ENCODE results near the gene PSMD10.

The PSMD10 gene

DNA sequence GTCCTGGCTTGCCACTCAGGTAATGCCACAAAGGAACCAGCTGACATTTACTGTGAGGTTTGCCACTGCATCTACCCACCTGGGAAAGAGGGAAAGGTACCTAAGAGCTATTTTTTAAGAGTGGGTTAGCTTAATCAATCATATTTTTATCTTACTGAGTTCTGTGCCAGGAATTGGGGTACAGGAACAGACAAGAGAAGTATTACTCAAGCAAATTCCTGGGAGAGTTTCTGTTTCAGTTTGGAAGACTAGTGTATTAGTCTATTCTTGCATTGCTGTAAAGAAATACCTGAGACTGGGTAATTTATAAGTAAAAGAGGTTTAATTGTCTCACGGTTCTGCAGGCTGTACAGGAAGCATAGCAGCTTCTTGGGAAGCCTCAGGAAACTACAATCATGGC, 23.2 kb downstream of the PSMD10 start:
- H3K79me2 ChIP-seq (ENCODE audit: insufficient read depth, low read length): no peaks in the 10 kb centered on the region
- H3K36me3 ChIP-seq (ENCODE audit: insufficient read depth, low read length): no peaks in the 10 kb centered on the region
- H3K9me3 ChIP-seq (ENCODE audit: low read length): no peaks in the 10 kb centered on the region
- H3K4me3 ChIP-seq (ENCODE audit: low read depth, low read length, poor library complexity, severe bottlenecking): no peak overlapping the region
- no peak overlapping the region for H3K27ac ChIP-seq (ENCODE audit: low read depth, low read length, poor library complexity, severe bottlenecking)
- H3K9me2 ChIP-seq (ENCODE audit: low read depth, low read length): no peaks in the 10 kb centered on the region
- H3K27me3 ChIP-seq (ENCODE audit: insufficient read depth, low read length): no peaks in the 10 kb centered on the region
- H3K9ac ChIP-seq (ENCODE audit: low read length): no peak overlapping the region
- H2AFZ ChIP-seq (ENCODE audit: low read length): no peak overlapping the region
- TF ChIP-seq, protein P1, sequence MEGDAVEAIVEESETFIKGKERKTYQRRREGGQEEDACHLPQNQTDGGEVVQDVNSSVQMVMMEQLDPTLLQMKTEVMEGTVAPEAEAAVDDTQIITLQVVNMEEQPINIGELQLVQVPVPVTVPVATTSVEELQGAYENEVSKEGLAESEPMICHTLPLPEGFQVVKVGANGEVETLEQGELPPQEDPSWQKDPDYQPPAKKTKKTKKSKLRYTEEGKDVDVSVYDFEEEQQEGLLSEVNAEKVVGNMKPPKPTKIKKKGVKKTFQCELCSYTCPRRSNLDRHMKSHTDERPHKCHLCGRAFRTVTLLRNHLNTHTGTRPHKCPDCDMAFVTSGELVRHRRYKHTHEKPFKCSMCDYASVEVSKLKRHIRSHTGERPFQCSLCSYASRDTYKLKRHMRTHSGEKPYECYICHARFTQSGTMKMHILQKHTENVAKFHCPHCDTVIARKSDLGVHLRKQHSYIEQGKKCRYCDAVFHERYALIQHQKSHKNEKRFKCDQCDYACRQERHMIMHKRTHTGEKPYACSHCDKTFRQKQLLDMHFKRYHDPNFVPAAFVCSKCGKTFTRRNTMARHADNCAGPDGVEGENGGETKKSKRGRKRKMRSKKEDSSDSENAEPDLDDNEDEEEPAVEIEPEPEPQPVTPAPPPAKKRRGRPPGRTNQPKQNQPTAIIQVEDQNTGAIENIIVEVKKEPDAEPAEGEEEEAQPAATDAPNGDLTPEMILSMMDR (IDR thresholded peaks at IDR 0.05; ENCODE audit: low read length): no peak
- TF ChIP-seq EZH2 (IDR thresholded peaks at IDR 0.05; ENCODE audit: borderline replicate concordance, low read length): no peak
- no peaks in the 10 kb centered on the region for H4K20me1 ChIP-seq (ENCODE audit: insufficient read depth, low read length)
- H3F3A ChIP-seq (ENCODE audit: insufficient read depth, low read length): no peaks in the 10 kb centered on the region
- no peak overlapping the region for H3K4me2 ChIP-seq (ENCODE audit: low read length)
- no peaks in the 10 kb centered on the region for H3K4me1 ChIP-seq (ENCODE audit: insufficient read depth, low read length, severe bottlenecking)

DNA sequence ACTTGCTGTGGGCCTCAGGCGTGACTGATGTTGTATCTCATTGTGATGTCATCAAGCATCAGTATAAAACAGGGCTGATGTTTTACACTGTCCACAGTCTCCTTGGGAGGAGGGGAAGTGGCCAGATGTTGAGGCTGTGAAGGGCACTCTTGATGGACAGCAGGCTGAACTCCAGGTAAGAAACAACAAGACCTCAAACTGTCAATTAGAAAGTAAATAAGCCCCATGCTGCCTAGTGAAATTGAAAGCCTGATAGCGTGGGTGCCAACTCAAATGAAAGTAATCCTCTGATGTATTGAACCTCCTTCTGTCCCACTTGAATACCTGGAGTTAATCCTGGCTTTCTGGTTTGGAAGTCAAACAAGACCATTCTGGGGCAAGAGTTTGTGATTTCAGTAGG, 26.7 kb downstream of the PSMD10 start:
- no peak overlapping the region for H3K27ac ChIP-seq (ENCODE audit: low read depth, low read length, poor library complexity, severe bottlenecking)
- TF ChIP-seq, protein P1 (IDR thresholded peaks at IDR 0.05; ENCODE audit: low read length): no peak
- no peaks in the 10 kb centered on the region for H3K9me3 ChIP-seq (ENCODE audit: low read length)
- no peak overlapping the region for H3K9ac ChIP-seq (ENCODE audit: low read length)
- no peak overlapping the region for H2AFZ ChIP-seq (ENCODE audit: low read length)
- no peak overlapping the region for H3K4me3 ChIP-seq (ENCODE audit: low read depth, low read length, poor library complexity, severe bottlenecking)
- no peaks in the 10 kb centered on the region for H3K27me3 ChIP-seq (ENCODE audit: insufficient read depth, low read length)
- no peaks in the 10 kb centered on the region for H3K79me2 ChIP-seq (ENCODE audit: insufficient read depth, low read length)
- no peaks in the 10 kb centered on the region for H4K20me1 ChIP-seq (ENCODE audit: insufficient read depth, low read length)
- H3K36me3 ChIP-seq (ENCODE audit: insufficient read depth, low read length): no peaks in the 10 kb centered on the region
- no peak overlapping the region for H3K4me2 ChIP-seq (ENCODE audit: low read length)
- H3K4me1 ChIP-seq (ENCODE audit: insufficient read depth, low read length, severe bottlenecking): no peaks in the 10 kb centered on the region
- H3F3A ChIP-seq (ENCODE audit: insufficient read depth, low read length): no peaks in the 10 kb centered on the region
- no peaks in the 10 kb centered on the region for H3K9me2 ChIP-seq (ENCODE audit: low read depth, low read length)

DNA sequence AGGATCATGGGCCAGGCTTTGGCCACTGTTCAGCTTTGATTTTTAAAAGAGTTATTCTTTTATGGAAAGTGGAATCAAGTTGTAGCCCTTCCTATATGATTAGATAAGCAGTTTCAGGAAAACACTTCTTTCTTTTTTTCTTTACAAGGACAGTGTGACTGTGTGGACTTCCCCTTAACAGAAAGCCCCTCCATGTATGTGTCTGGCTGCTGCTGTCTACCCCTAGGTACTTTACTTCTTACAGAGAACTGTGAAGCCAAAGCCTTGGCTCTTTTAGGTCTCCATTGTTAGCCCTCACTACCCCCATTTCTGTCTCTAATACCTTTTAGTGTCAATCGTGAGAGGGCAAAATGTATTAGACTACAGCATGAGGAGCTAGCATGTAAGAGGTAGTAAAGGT, 27.3 kb downstream of the PSMD10 start:
- Histone ChIP-seq H4K20me1 (ENCODE audit: insufficient read depth, low read length) (no peaks in the 10 kb centered on the region), H3K79me2 (ENCODE audit: insufficient read depth, low read length) (no peaks in the 10 kb centered on the region), H3K9me2 (ENCODE audit: low read depth, low read length) (no peaks in the 10 kb centered on the region), H2AFZ (ENCODE audit: low read length) (no peak overlapping the region), H3K4me3 (ENCODE audit: low read depth, low read length, poor library complexity, severe bottlenecking) (no peak overlapping the region), H3K36me3 (ENCODE audit: insufficient read depth, low read length) (no peaks in the 10 kb centered on the region), H3K27ac (ENCODE audit: low read depth, low read length, poor library complexity, severe bottlenecking) (no peak overlapping the region), H3F3A (ENCODE audit: insufficient read depth, low read length) (no peaks in the 10 kb centered on the region), H3K4me1 (ENCODE audit: insufficient read depth, low read length, severe bottlenecking) (no peaks in the 10 kb centered on the region), H3K4me2 (ENCODE audit: low read length) (no peak overlapping the region), H3K9me3 (ENCODE audit: low read length) (no peaks in the 10 kb centered on the region), H3K27me3 (ENCODE audit: insufficient read depth, low read length) (no peaks in the 10 kb centered on the region), H3K9ac (ENCODE audit: low read length) (no peak overlapping the region)
- TF ChIP-seq, protein P1 (IDR thresholded peaks at IDR 0.05; ENCODE audit: low read length): no peak
- no peak for TF ChIP-seq EZH2 (IDR thresholded peaks at IDR 0.05; ENCODE audit: borderline replicate concordance, low read length)
